Pons (tissue), 1 donor: ENCODE results near the gene CYP27B1.

Experiments
- DNase-seq: peaks from one replicate; pipeline ENCODE4 v3.0.0-alpha.2; 2016; ENCODE audit warnings: low spot score

CYP27B1 gene

DNA sequence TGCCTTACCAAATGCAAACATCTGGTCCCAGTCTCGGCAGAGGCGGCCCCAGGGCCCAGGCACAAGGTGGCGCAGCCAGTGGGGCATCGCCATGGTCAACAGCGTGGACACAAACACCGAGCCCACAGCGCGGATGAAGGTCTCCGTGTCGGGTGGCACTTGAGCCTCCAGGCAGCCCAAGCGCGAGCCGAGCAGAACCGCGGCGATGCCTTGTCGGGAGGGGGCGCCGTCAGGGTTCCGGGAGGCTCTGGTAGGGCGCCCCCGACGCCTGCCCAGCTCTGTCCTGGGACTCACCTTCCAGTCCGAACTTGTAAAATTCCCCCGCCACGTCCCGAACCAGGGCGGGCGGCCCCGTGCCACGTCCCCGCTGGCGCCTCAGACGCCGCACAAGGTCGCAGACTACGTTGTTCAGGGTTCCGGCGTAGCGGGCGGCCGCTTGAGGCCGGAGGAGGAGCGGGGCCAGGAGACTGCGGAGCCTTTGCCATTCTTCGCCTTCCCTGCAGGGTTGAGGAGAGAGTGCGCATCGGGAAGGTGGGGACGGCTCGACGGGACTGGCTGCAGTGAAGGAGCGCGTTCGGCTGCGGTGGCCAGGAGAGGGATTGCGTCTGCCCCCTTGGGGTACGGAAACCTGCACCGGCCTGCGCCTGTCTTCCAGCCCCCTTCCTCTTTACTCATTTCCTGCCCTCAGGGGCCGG lies 1.7 kb downstream of the CYP27B1 start:
- no peak for DNase-seq

DNA sequence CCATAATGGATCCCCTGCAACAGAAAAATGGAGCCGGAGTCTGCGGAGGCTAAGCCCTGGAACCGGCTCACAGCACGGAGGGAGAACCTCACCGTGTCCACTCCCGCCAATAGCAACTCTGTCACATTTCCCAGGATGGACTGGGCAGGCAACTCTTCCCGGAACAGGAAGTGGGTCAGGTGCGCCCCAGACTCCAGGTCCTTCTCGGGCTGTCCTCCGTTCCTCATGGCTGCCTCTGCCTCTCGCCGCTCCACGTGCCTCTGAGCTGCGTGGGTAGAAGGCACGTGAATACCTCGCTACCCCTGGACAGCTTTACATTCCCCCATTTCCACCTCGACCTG lies 2.2 kb downstream of the CYP27B1 start:
- DNase-seq: no peak

DNA sequence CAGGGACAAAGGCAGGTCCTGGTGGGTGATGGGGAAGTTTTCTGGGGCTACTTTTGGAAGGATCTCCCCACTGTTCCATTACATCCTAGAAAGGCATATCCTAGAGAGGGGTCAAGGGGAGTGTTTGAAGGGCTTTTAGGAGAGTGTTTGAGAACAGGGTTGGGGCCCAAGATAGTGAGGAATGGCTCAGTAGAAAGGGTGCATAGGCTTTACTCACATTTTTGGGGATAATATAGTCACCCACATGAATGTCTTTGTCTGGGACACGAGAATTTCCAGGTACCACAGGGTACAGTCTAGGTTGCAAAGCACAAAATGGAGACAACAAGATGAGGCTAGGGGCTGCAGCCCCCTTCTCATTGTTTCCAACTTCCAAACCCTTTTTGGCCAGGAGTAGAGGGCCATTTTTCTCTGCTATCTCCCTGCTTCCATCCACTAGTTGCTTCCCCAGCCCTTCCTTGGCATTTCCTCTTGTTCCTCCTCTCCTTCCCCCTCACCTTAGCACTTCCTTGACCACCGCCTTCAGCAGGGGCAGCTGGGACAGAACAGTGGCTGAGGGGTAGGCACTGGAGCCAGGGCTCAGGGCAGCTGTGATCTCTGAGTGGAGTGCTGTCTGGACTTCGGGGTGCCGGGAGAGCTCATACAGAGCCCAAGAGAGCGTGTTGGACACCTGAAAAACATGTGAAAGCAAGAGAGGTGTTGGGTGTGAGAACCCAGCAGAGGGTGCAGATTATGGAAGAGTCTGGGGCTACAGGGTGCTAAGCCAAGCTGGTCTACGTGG lies 2.8 kb downstream of the CYP27B1 start:
- DNase-seq: no peak

DNA sequence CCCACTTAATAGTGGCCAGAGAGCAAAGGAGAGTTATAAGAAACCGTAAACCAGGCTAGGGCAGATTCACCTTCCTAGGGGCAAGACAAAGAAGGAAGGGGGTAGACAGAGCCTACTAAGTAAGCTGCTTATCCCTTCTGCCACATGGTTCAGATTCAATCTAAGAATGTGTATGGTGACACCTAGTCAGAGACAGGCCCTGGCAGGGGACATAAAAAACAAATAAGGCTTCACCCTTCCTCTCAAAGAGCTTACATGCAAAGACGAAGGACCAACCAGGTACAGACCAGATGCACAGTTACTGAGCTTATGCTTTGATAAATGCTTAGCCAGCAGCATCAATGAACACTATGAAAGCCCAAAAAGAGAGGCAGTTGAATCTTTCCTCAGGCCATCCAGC lies 4.4 kb downstream of the CYP27B1 start:
- no peak for DNase-seq

DNA sequence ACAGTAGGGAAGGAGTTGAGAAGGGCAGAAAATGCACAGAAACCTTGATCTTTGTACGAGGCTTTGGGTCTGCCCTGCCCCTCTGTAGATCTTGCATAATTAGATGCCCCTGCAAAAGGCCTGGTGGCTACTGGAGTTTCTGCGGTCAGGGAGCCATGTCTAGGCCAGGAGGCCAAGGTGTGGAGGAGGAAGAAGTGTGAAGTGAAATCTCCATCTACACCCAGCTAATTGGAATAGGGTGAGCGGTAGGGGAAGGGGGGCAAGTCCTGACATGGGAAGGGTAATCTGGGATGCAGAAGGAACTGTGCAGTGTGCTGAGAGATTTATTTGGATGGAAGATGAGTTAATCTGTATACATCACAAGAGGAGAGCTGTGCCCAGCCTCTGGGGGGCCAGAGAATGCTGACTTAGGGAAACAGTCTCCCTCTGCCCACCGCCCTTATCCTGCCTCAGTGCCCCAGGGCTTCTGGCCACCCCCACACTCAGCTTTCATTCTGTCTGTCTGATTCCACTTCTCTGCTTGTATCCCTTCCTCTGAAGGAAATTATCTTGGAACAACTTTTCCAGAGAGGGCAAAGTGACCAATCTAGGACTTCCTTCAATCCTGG lies 5.4 kb downstream of the CYP27B1 start:
- no peak for DNase-seq

DNA sequence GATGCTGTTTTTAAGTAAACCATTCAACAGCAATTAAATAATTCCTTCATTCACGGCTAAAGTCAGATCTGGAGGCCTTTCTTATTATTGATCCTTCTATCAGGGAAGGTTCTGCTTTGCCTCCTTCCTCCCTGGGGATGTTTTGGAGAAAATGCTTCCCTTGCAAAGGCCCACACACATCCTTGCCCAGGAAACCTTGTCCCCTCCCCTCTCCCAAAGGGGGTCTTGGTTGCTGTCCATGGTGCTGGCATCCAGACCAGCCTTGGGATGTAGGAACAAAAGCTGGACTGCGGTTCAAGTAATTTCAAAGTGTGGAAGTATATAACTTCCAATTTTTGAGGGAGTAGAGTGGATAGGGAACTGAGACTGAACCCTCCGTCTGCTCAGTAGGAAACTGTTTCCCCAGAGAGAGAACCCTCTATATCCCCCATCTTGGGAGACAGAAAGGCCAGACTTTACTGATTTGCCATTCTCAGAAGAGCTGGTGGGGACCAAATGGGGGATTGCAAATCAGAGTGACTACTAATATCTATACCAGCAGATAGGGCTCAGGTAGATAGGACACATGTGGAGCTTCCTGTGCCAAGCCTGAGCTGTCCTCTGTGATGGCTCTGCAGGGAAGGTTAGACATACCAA lies 6.4 kb downstream of the CYP27B1 start:
- DNase-seq: no peak

DNA sequence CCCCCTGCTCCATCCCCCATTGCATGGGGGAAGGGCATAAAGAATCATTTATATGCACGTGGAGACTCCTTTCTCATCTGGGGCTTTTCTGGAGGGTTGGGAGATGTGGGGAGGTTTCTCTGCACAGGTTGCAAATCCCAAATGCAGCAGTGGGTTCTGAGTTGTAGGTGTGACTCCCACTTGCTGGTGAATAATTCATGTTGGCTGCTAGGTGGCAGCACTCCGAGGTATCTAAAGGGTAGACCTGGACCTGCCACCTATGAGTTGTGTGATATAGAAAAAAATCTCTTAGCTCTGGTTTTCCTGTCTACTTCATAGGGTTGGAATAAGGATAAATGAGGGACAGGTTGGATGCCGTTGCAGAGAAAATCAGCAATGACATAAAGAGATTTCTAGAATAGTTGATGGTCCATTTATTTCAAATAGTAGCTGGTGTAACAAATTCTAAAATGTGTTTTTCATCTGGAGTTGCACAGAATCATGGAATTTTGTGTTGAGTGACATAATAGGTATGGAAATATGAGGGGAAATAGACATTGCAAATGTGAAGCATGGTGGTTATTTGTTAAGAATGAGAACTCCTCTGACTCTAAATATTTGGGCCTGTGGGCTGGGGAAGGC lies 7.4 kb downstream of the CYP27B1 start:
- DNase-seq: no peak

DNA sequence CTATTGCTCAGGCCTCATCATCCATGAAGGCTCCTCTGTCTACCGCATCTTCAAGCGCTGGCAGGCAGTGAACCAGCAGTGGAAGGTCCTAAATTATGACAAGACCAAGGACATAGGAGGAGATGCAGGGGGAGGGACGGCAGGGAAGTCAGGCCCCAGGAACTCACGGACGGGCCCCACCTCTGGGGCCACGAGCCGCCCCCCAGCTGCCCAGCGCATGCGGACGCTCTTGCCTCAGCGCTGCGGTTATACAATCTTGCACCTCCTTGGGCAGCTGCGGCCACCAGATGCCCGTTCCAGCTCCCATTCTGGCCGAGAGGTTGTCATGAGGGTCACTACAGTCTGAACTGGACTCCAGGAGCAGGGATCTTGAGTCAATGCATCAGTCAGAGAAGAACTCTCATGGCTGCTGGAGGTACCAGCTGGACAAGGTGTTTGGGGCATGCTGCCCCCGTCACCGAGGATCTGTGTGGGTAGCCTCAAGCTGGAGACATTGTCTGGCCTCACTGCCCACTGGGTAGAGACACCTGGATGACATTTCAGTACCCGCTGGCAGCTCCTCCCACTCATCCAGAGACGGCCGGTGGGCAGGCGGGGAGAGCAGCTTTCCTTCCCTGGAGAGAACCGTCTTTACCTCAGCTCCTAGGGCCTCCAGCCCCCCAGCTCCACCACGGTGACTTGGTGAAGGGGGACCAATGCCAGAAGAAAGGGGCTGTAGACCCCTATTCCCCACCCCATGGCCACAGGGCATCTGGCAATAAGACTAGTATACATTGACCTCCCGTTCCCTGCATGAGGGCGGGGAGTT lies 8.1 kb downstream of the CYP27B1 start:
- no peak for DNase-seq

DNA sequence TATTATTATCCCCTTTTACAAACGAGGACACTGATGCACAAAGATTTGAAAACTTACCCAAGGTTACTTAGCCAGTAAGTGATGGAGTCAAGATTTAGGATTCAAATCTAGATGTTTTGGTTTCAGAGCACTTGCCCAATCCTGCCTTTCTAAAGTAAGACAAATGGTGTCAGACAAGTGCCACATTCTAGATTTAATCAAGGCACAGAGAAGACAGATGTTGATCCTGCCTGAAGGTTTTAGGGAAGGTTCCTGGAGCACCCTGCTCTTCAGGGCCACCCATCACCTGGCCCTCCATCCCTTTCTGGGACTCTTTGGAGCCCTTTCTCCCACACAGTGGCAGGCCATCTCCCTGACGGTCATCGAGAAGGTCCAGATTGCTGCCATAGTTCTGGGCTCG lies 9.1 kb downstream of the CYP27B1 start:
- DNase-seq: no peak

DNA sequence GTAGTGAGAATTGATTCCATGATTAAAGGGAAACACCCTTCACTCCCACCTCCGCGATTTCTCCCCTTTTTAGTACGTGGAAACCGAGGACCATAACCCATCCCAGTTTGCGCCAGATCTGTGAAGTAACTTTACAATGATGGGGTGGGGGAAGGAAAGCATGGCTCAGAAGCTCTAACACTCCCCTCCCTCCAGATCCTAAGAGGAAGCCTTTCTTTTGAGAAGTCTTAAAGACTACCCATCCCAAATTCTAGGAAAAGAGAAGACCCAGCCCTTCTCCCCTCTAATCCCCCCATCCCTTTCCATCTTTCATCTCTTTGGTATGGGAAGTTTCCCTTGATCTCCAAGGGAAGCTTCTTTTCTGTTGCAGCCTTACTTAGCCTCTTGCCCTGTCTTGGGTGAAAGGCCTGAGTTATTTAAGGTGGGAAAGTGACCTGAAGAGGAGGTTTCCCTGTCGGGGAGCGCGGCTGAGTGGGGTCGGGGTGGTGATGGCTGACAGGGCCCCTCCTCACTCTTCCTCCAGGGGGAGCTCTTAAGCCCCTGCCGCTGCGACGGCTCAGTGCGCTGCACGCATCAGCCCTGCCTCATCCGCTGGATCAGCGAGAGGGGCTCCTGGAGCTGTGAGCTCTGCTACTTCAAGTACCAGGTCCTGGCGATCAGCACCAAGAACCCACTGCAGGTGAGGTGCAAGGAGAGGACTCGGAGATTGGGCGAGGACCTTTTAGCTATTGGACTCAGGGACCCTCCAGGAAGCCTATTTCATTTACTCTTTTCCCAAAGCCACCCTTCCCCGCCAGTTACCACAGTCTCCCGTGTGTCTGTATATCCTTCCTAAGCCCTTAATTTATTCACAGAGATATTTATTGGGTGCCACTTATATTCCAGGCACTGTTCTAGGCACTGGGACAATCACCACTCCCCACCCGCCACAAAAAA lies 10.2 kb downstream of the CYP27B1 start:
- no peak for DNase-seq

DNA sequence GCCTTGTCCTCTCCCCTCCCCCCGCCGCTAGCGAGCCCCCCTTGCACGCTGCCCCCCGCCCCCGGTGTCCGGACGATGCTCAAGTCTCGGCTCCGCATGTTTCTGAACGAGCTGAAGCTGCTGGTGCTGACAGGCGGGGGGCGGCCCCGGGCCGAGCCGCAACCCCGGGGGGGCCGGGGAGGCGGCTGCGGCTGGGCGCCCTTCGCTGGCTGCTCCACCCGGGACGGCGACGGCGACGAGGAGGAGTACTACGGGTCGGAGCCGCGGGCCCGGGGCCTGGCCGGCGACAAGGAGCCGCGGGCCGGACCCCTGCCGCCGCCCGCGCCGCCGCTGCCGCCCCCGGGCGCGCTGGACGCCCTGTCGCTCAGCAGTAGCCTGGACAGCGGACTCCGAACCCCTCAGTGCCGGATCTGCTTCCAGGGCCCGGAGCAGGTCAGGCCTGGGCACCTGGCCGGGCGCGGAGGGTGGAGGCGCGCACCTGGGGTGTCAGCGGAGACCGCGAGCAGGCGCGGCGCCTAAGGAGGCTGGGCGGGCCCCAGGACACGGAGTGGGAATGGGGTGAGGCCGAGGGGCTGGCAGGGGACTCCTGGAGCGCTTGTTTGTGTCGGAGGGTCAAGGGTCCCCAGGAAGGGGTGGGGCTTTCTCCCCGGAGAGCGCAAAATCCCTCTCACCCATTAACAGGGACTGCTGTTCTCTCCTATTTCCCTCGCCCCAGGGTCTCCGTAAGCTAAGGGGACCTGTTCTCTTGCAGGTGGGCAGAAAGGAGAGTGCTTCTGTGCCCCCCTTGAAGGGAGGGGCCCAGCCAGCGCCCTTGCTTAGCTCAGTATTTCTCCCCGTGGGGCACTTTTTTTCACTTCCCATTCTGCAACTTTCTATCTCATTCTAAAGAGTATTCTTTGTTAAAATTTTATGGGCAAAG lies 11.2 kb downstream of the CYP27B1 start:
- DNase-seq: no peak

DNA sequence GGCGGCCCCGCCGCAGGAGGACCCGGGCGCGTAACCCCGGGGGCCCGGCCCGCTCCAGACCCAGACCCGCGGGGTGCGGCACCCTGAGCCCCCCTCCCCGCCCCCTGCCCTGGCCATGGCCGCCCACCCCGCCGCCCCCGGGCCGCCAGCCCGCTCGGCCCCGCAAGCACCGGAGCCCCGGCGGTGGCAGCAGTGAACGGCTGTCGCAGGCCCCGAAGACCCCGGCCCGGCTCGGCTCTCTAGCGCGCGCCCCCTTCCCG lies 11.8 kb downstream of the CYP27B1 start:
- no peak for DNase-seq

DNA sequence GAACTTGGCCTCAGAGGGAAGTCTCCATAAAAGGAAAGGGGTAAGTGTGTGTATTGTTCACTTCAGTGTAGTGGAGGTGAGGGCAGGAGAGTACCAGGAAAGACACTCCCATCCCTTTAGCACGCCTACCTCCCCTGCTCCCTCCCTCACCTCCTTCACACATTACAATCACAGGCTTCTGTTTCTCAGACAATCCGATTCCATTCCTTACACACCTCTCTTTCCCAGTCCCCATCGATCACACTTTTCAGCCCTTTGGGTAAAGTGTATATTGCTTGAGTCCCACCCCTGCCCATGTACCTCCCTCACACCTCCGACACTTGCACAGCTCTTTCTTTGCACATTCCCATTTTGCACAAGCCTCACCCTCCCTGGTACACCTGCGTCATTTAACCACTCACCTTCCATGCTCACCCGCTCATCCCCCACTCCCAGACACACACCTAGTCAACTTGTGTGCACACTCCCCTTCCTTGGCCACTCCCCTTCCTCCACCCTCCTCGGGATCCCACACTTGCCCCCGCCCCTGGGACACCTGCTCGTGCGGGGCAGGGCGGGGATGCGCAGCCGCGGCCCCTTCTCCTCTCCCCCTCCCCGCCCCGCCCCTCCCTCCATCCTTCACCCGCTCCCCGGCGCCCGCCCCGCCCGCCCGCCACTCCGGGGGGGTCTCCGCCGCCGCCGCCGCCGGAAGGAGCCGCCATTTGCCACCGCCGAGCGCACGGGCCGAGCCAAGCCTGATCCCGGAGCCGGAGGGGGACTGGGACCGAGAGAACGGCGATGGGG lies 12.3 kb downstream of the CYP27B1 start, which contains the start of gene MARCHF9:
Gene MARCHF9, plus strand, starts transcription at position 693 of the 783 bp plus-strand sequence. CDS start 426 bp downstream, outside the sequence.
- DNase-seq: peak; percentile 41

DNA sequence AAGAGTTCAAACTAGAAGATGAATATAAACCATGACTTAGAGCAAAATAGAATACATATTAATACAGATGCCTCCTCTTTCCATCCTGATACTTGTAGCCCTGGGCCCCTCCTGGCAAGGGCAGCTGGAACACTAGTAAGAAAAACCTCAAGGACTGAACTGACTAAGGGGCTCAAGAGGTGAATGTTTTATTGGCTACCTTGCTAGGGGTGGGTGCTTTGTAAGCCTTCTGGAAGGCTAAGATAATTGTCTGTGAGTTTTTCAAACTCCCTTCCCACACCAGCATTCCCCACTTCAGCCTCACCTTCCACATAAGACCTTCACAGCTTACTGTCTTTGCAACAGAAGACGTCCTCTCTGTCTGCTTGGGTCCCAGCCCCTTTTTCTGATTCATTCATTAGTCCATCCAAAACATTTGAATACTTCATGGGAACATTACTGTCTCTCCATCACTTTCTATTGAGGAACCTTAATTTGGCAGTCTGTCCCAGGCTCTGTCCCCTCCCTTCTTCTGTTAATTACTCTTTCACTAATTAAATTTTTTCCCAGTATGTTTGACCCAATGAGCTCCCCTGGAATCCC lies 13.0 kb downstream of the CYP27B1 start:
- no peak for DNase-seq

DNA sequence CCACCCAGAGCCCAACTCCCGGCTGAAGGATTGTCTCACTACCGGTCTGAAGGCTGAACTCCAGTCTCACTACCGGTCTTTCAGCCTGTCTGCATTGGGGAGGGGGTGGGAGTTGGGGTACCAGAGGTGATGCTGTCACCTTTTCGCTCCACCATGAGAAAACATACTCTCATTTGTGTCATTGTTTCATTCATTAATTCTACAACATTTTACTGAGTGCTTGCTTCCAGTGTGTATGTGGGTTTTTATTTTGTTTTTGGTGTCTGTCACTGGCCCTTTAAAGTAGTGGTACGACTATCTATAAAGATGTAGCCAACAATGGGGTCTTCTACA lies 14.2 kb downstream of the CYP27B1 start:
- DNase-seq: no peak

DNA sequence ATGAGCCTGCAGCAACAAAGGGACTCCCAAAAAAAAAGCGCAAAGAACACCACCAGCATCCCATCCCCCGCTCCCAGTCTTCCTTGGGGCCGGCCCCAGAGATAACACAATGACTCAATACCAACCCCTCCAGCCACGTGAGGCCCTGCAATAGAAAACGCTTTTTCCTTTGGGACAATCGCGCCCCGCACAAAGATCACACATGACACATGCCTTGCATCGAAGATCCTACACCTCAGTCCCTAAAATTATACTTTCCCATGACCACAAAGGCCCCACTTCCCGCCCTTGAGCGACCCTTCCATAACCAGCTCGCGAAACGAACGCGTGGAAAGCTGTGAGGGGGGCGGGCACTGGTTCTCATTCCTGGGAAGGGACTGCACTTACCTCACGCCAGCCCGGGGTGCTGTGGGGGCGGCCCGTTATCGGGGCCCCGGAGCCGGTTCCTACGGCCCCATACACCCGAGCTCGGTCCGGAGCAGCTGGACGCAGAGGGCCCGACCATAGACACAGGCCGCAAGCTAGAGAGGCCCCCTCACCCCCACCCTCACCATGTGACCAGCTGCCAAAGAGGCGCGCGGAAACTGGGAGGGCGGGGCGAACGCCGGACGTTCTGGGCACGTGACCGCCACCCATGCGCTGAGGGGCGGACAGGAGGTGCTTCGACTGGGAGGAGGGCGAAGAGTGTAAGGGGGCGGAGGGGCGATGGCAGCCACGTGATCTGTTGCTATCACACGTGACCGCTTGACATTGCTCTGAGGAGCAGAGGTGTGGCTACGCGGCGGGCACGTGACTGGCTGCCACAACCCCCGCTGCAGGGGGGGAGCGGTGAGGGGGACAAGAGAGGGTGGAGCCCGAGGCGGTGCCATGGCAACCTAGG lies 14.8 kb downstream of the CYP27B1 start, which contains the start of gene CDK4:
Gene CDK4, minus strand, starts transcription at position 523 of the 880 bp plus-strand sequence. CDS start 593 bp downstream, outside the sequence.
- DNase-seq: peak; percentile 99

DNA sequence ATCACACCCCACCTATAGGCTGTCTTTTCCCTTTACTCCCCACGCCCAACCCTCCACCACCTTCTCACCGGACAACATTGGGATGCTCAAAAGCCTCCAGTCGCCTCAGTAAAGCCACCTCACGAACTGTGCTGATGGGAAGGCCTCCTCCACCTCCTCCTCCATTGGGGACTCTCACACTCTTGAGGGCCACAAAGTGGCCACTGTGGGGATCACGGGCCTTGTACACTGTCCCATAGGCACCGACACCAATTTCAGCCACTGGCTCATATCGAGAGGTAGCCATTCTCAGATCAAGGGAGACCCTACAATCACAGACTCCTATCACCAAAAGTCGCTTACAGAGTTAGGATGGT lies 15.5 kb downstream of the CYP27B1 start:
- DNase-seq: no peak
